HG03354 (cell line): ENCODE results near the gene ORAI1.
"Not testable (repeated sequence)": the region's sequence is repeated elsewhere in the genome, so short reads cannot be mapped to it uniquely, and the experiment has no call there.

Experiments
- ATAC-seq: cut with Tn5 transposase; IDR thresholded peaks from one replicate; pipeline ENCODE4 v1.9.1; 2021; ENCODE audit warnings: mild to moderate bottlenecking; ENCODE audit not compliant: unreplicated experiment, poor library complexity, severe bottlenecking

ORAI1 gene

GRCh38 chr12:121602766-121603165 is 23.6 kb upstream of the ORAI1 start:
- ATAC-seq, result no peak

GRCh38 chr12:121603581-121603980 is 22.7 kb upstream of the ORAI1 start:
- ATAC-seq, result no peak

DNA sequence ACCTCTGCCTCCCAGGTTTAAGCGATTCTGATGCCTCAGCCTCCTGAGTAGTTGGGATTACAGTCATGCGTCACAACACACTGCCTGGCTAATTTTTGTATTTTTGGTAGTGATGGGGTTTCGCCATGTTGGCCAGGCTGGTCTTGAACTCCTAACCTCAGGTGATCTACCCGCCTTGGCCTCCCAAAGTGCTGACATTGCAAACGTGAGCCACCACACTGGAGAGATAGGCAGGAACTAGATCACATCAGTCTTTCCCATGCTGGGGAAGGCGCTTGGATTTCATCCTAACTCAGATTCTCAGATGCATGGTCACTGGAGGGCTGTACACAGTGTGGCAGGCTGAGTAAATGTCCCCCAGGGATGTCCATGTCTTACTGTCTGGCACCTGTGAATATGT is 18.0 kb upstream of the ORAI1 start:
- ATAC-seq, result no peak

DNA sequence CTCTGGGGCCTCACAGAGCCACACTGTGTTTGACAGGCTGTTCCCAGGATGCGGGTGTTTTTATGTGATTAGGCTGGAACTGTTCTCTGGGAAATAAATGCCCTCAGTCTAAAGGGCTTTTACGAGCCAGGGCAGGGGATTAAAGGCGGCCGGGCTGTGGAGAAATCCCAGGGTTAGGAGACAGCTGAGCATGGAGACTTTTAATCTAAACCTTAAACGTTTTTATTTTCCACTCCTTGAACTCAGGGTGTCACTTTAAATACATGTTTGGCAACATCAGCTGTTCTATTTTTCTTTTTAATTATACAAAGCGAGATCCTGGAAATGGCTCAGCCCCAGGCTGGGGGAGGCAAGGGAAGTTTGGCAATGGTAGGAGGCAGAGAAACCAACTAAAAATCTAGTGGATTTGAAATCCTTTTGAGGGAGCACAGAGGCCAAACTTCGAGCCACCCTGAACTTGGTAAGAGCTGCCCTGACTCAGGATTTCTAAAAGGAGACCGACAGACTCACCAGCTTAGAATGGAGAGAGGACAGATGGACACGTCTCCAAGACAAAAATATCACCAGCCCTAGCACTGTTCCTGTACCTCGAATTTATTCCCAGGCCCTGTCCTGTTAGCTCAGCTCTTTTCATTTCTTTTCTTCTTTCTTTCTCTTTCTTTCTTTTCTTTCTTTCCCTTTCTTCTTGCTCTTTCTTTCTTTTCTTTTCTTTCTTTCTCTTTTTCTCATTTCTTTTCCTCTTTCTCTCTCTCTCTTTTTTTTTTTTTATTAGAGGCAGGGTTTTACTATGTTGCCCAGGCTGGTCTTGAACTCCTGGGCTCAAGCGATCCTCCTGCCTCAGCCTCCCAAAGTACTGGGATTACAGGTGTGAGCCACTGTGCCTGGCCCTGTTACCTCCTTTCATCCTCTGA is 15.8 kb upstream of the ORAI1 start:
- ATAC-seq, result no peak

GRCh38 chr12:121611306-121611705 is 15.0 kb upstream of the ORAI1 start:
- no peak for ATAC-seq

DNA sequence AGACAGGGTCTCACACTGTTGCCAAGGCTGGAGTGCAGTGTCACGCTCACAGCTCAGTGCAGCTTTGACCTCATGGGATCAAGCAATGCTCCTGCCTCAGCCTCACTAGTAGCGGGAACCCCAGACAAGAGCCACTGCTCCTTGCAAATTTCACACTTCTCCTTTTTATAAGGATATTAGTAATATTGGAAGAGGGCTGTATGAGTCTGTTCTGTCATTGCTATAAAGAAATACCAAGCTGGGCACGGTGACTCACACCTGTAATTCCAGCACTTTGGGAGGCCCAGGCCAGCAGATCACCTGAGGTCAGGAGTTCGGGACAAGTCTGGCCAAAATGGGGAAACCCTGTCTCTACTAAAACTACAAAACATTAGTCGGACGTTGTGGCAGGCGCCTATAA is 12.9 kb upstream of the ORAI1 start:
- no peak for ATAC-seq

DNA sequence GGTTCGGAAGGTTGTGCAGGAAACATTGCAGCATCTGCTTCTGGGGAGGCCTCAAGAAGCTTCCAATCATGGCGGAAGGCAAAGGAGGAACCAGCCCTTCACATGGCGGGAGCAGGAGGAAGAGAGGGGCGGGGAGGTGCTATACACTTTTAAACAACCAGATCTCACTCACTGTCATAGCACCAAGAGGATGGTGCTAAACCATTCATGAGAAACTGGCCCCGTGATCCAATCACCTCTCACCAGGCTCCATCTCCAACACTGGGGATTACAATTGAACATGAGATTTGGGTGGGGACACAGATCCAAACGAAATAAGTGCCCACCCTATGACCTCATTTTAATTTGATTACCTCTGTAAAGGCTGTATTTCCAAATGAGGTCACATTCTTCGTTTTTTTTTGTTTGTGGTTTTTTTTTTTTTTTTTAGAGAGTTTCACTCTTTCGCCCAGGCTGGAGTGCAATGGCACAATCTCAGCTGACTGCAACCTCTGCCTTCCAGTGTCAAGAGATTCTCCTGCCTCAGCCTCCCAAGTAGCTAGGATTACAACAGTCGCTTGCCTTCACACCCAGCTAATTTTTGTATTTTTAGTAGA is 11.4 kb upstream of the ORAI1 start:
- no peak for ATAC-seq

DNA sequence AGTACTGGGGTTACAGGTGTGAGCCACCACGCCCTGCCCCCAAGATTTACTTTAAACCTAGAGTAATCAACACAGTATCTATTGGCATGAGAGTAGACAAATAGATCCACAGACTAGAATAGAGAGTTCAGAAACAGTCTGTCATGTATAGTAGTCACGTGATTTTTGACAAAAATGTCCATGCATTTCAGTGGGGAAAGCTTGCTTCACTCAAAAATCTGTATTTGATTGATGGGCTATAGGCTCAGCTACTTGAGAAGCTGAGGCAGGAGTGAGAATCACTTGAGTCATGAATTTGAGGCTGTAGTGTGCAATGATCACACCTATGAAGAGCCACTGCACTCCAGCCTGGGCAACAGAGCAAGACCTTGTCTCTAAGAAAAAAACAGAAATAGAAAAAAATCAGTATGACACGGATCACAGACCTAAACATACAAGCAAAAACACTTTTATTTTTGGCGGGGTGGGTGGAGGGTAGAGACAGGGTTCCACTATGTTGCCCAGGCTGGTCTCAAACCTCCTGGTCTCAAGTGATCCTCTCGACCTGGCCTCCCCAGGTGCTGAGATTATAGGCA is 7.6 kb upstream of the ORAI1 start:
- ATAC-seq, result no peak

GRCh38 chr12:121620333-121620891 is 5.9 kb upstream of the ORAI1 start:
- ATAC-seq, result no peak

GRCh38 chr12:121626853-121627640 is 717 bp downstream of the ORAI1 start:
- ATAC-seq, result peak; percentile 40

DNA sequence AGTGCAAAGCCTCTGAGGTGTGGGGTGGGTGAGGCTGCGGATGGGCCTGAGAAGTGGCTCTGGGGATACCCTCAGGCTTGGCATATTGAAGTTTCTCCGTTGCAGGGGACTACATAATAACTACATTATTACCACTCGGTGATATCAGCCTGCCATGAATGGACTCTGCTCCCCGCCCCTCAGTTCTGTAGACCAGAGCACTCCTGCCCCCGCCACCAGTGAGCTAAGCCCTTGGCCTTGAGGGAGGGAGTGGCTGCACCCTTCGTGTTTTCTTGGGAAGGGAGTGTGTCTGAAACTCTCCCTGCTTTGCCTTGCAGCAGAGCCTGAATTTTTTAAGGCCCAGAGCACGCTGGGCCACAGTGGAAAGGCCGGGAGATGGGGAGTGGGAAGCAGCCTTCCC is 1.7 kb downstream of the ORAI1 start:
- no peak for ATAC-seq

DNA sequence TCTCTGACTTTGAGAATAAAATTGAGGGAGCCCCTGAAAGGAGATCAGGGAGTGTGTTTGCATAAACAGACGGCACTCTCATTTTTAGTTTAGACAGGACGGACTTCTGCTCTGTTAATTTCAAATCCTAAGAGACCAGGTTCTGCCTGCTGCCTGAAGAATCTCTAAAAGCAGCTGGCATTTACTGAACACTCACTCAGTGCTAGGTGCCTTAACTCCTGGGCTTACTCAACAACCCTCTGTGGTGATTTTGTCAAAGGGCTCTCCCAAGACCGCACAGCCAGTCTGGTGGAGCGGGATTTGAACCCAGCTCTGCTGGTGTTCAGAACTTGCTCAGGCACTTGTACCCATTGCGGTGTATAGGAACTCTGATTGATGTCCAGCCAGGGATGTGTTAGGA is 2.2 kb downstream of the ORAI1 start:
- no peak for ATAC-seq

DNA sequence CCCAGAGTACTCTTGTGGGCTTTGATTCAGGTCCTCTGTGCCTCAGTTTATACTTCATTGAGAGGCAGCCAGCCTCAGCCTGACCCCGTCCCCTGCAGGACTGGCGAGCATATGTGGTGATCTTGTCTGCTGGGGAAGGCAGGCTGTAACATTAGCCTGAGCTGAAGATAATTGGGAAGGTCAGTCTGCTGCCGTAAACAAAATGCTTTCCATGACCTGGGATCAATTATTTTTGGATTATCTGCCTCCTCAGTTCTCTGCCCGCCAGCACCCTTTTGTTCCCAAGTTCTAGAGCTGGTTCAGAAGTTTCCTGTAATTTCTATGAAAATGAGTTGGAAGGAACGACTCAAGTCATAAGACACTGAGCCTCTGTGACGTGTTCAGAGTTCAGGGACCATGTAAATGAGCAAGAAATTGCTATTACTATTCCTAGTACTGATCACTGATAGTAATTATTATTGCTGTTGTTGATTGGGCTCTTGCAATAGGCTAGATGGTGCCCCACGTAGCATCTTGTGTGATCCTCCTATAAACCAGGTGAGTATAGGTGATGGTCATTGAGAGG is 4.5 kb downstream of the ORAI1 start:
- ATAC-seq, result no peak

- ATAC-seq, result no peak
Measured at GRCh38 chr12:121632069-121632970, 6.0 kb downstream of the ORAI1 start.

GRCh38 chr12:121633833-121634196 is 7.5 kb downstream of the ORAI1 start:
- not testable (repeated sequence) for ATAC-seq

GRCh38 chr12:121634836-121635235 is 8.5 kb downstream of the ORAI1 start:
- no peak for ATAC-seq

- ATAC-seq, result peak; percentile 68
Measured at GRCh38 chr12:121637231-121637914, 11.0 kb downstream of the ORAI1 start.
